DOHH2 (cell line): Measurements from ENCODE around the gene LONP2.
A peak's percentile ranks its signal among the peaks of the same experiment; 100 is the strongest.

Experiments used
- H3F3A ChIP-seq: fragments of 200-600 bp; sonication (generic), shearing (Covaris generic); 2 replicates; pipeline ENCODE4 v1.6.0; 2016; ENCODE audit warnings: antibody characterized with exemption, mild to moderate bottlenecking; ENCODE audit not compliant: control insufficient read depth, insufficient read depth
- H3K27ac ChIP-seq: fragments of 200-600 bp; sonication (generic); 2 replicates; pipeline ENCODE4 v1.5.1; 2014; ENCODE audit warnings: low read depth, mild to moderate bottlenecking, low read length, moderate library complexity
- H3K27me3 ChIP-seq: fragments of 200-600 bp; sonication (generic); 2 replicates; pipeline ENCODE4 v1.6.1; 2014; ENCODE audit warnings: mild to moderate bottlenecking, low read length, mixed read lengths; ENCODE audit not compliant: control insufficient read depth
- H3K36me3 ChIP-seq: fragments of 200-600 bp; sonication (generic); 2 replicates; pipeline ENCODE4 v1.6.1; 2014; ENCODE audit warnings: mild to moderate bottlenecking, low read length, moderate library complexity, mixed read lengths; ENCODE audit not compliant: control insufficient read depth
- H3K4me1 ChIP-seq: fragments of 200-600 bp; sonication (generic); 2 replicates; pipeline ENCODE4 v1.6.1; 2014; ENCODE audit warnings: mild to moderate bottlenecking, low read length, mixed read lengths; ENCODE audit not compliant: control insufficient read depth
- H3K4me2 ChIP-seq: fragments of 200-600 bp; sonication (generic); 2 replicates; pipeline ENCODE4 v1.6.0; 2014; ENCODE audit warnings: mild to moderate bottlenecking, low read length, moderate library complexity
- H3K4me3 ChIP-seq: fragments of 200-600 bp; sonication (generic); 2 replicates; pipeline ENCODE4 v1.5.1; 2014; ENCODE audit warnings: mild to moderate bottlenecking, low read length, mixed read lengths
- H3K79me2 ChIP-seq: fragments of 200-600 bp; sonication (generic); 2 replicates; pipeline ENCODE4 v1.6.1; 2014; ENCODE audit warnings: mild to moderate bottlenecking, low read length, mixed read lengths; ENCODE audit not compliant: control insufficient read depth
- H3K9me2 ChIP-seq: fragments of 200-600 bp; sonication (generic); replicated peaks from 2 replicates; pipeline ENCODE4 v1.6.1; 2014; ENCODE audit warnings: mild to moderate bottlenecking, low read length, mixed read lengths; ENCODE audit not compliant: control insufficient read depth
- H3K9me3 ChIP-seq: fragments of 200-600 bp; sonication (generic); 2 replicates; pipeline ENCODE4 v1.6.1; 2014; ENCODE audit warnings: antibody characterized with exemption, low read length, mixed read lengths; ENCODE audit not compliant: control insufficient read depth, insufficient read depth
- H4K20me1 ChIP-seq: fragments of 200-600 bp; sonication (generic); 2 replicates; pipeline ENCODE4 v1.6.0; 2014; ENCODE audit warnings: low read depth, mild to moderate bottlenecking, antibody characterized with exemption, low read length, moderate library complexity; ENCODE audit not compliant: control insufficient read depth, insufficient read depth
- CTCF ChIP-seq: fragments of 200-600 bp; sonication (generic); IDR thresholded peaks from one replicate; pipeline ENCODE4 v1.5.1; 2014; ENCODE audit warnings: antibody characterized with exemption, mild to moderate bottlenecking, low read depth, low read length; ENCODE audit not compliant: poor library complexity, severe bottlenecking
- EZH2phosphoT487 ChIP-seq: fragments of 200-600 bp; sonication (generic); IDR thresholded peaks from 2 replicates; pipeline ENCODE4 v1.6.1; 2017; ENCODE audit warnings: borderline replicate concordance, mild to moderate bottlenecking, antibody characterized with exemption, low read length, moderate library complexity, mixed read lengths

LONP2 gene

GRCh38 chr16:48383877-48384519 lies 139.9 kb downstream of the LONP2 start:
- Histone ChIP-seq H3K79me2 (peaks cover 56% of the 10 kb centered on the region), H3K27me3 (no peaks in the 10 kb centered on the region), H3K4me3 (peak overlapping the region; percentile 80), H3K4me2 (peak overlapping the region; percentile 92), H3K4me1 (peaks cover 31% of the 10 kb centered on the region), H3K9me3 (no peaks in the 10 kb centered on the region), H3K9me2 (no peaks in the 10 kb centered on the region), H3K27ac (no peak overlapping the region), H4K20me1 (peaks cover 35% of the 10 kb centered on the region), H3K36me3 (no peaks in the 10 kb centered on the region), H3F3A (no peaks in the 10 kb centered on the region)
- TF ChIP-seq CTCF: no peak
- TF ChIP-seq EZH2phosphoT487: no peak

- H3K4me1 ChIP-seq: peaks cover 24% of the 10 kb centered on the region
- peaks cover 29% of the 10 kb centered on the region for H4K20me1 ChIP-seq
Observed at GRCh38 chr16:48384520-48385252, 140.6 kb downstream of the LONP2 start.

GRCh38 chr16:48385253-48386150 lies 141.4 kb downstream of the LONP2 start, which contains the start of gene SIAH1:
Gene SIAH1, minus strand, starts transcription at chr16:48385413. Its CDS starts 22,985 bp downstream, at chr16:48362428.
- Histone ChIP-seq H3K27me3 (no peaks in the 10 kb centered on the region), H3K4me3 (peak within 1 kb of the TSS; percentile 83), H3K9me3 (no peaks in the 10 kb centered on the region), H3K27ac (peak within 1 kb of the TSS; percentile 33), H4K20me1 (peaks cover 22% of the 10 kb centered on the region), H3F3A (no peaks in the 10 kb centered on the region), H3K4me1 (peaks cover 19% of the 10 kb centered on the region), H3K79me2 (peaks cover 41% of the 10 kb centered on the region), H3K9me2 (no peaks in the 10 kb centered on the region), H3K4me2 (peak within 1 kb of the TSS; percentile 98), H3K36me3 (no peaks in the 10 kb centered on the region)
- TF ChIP-seq EZH2phosphoT487 (no peak), CTCF (no peak)

More at GRCh38 chr16:48384520-48385252, 140.6 kb downstream of the LONP2 start:
- Histone ChIP-seq H3K9me3 (no peaks in the 10 kb centered on the region), H3K36me3 (no peaks in the 10 kb centered on the region), H3K79me2 (peaks cover 49% of the 10 kb centered on the region), H3K4me3 (peak overlapping the region; percentile 80), H3F3A (no peaks in the 10 kb centered on the region), H3K4me2 (peak overlapping the region; percentile 92), H3K27me3 (no peaks in the 10 kb centered on the region), H3K9me2 (no peaks in the 10 kb centered on the region), H3K27ac (0 out of 2 replicates have a peak overlapping the region, but pooled peaks have one; percentile 33)
- TF ChIP-seq CTCF (no peak), EZH2phosphoT487 (no peak)
